ENCODE results near the gene STAB1. TPM values are rescaled to one million over a fixed set of nuclear protein-coding genes. Genes with fewer than 3 reads are reported as not detected.

STAB1 gene
- total and polyA plus RNA-seq, 10 of the 15 experiments (the other 5 are each of a cell fraction or from before 2014, with no cell fraction given) = 0.46 TPM; not detected in 9

GRCh38 chr3:52522651-52523251 lies 27.6 kb downstream of the STAB1 start (continued):
- no peak for TF ChIP-seq MAX (IDR thresholded peaks at IDR 0.05; ENCODE audit: low read depth, low read length)
- TF ChIP-seq E2F4 (IDR thresholded peaks at IDR 0.05; ENCODE audit: low read depth, low read length) = no peak
- no peak for TF ChIP-seq ZNF384 (IDR thresholded peaks at IDR 0.05; ENCODE audit: borderline replicate concordance, low read depth, low read length)
- no peak for TF ChIP-seq CHD2 (IDR thresholded peaks at IDR 0.05; ENCODE audit: borderline replicate concordance, low read depth, low read length)
- no peak for TF ChIP-seq CBX3 (IDR thresholded peaks at IDR 0.05; ENCODE audit: borderline replicate concordance, low read depth)
- no peak for TF ChIP-seq CBFB (IDR thresholded peaks at IDR 0.05; ENCODE audit: low read depth)

- peaks cover 0 to 10% of the 10 kb centered on the region in 2 experiments; a peak in 2 of 4 replicates for H3K36me3 ChIP-seq (ENCODE audit: control insufficient read depth in 2 of 2, insufficient read depth in 2 of 2, low read length in 1 of 2)
- no peak for ATAC-seq
- no TSS peak for BruUV-seq (replicated peaks)
- H3K79me2 ChIP-seq (ENCODE audit: control insufficient read depth, insufficient read depth, low read length) = no peaks in the 10 kb centered on the region
- intact Hi-C loops (cut with micrococcal nuclease; ENCODE audit: unreplicated experiment) = no loop called here
- H3K27me3 ChIP-seq (replicated peaks in 1 of 2; ENCODE audit: control insufficient read depth in 2 of 2, insufficient read depth in 2 of 2, low read length in 1 of 2) = no peaks in the 10 kb centered on the region
- in situ Hi-C loops (cut with MboI) = no loop called here
- H3K9me3 ChIP-seq (replicated peaks; ENCODE audit: control insufficient read depth, insufficient read depth, low read length) = no peaks in the 10 kb centered on the region
- no peak for TF ChIP-seq ATF3 (IDR thresholded peaks at IDR 0.05; ENCODE audit: borderline replicate concordance, extremely low read depth, low read depth, low read length)
- peak; percentile 52 for TF ChIP-seq POLR2A (IDR thresholded peaks at IDR 0.05; ENCODE audit: low read depth, low read length)
- FAIRE-seq = no peak
- no peak overlapping the region for H3K4me2 ChIP-seq (ENCODE audit: control insufficient read depth, insufficient read depth)
- ChIA-PET CTCF (interaction anchor here (0.8 kb wide), 1 partner anchor 15 kb away, joined by 3 read pairs; no protein-coding TSS in a partner anchor), POLR2A (interaction anchor here (0.6 kb wide), 1 partner anchor 9 kb away, joined by 3 read pairs; no protein-coding TSS in a partner anchor), SMC1A (ENCODE audit: uncharacterized antibody, unreplicated experiment) (no interaction called here), RAD21 (ENCODE audit: unreplicated experiment) (no interaction called here)
- no peak overlapping the region for H3K4me3 ChIP-seq
- H3K27ac ChIP-seq (ENCODE audit: control insufficient read depth, insufficient read depth) = no peak overlapping the region
- H2AFZ ChIP-seq (ENCODE audit: control insufficient read depth, low read depth, low read length) = no peak overlapping the region
- DNase-seq (ENCODE audit: low read depth, low spot score) = no peak
- no peak overlapping the region for H3K9ac ChIP-seq (ENCODE audit: control insufficient read depth, insufficient read depth, low read length)
- WGBS (ENCODE audit: insufficient coverage, insufficient replicate concordance, low lambda C conversion rate, missing lambda C conversion rate) = 93% methylated on average over 26 of the region's 26 CpGs
- no peaks in the 10 kb centered on the region for H4K20me1 ChIP-seq (ENCODE audit: control insufficient read depth, insufficient read depth)
- H3K4me1 ChIP-seq (ENCODE audit: control insufficient read depth, insufficient read depth, low read length) = no peaks in the 10 kb centered on the region
Measured at GRCh38 chr3:52523386-52524257, 28.5 kb downstream of the STAB1 start.

All from GM12878 (cell line).